Measurements from ENCODE around the gene CHI3L2. TPM values are rescaled to one million over a fixed set of nuclear protein-coding genes. Genes with fewer than 3 reads are reported as not detected.
A peak's percentile ranks its signal among the peaks of the same experiment; 100 is the strongest.

Gene CHI3L2
- total and polyA plus RNA-seq, 2 of the 13 experiments (the other 11 are each of a cell fraction or from before 2014, with no cell fraction given): 0.46 to 1.7 TPM

DNA sequence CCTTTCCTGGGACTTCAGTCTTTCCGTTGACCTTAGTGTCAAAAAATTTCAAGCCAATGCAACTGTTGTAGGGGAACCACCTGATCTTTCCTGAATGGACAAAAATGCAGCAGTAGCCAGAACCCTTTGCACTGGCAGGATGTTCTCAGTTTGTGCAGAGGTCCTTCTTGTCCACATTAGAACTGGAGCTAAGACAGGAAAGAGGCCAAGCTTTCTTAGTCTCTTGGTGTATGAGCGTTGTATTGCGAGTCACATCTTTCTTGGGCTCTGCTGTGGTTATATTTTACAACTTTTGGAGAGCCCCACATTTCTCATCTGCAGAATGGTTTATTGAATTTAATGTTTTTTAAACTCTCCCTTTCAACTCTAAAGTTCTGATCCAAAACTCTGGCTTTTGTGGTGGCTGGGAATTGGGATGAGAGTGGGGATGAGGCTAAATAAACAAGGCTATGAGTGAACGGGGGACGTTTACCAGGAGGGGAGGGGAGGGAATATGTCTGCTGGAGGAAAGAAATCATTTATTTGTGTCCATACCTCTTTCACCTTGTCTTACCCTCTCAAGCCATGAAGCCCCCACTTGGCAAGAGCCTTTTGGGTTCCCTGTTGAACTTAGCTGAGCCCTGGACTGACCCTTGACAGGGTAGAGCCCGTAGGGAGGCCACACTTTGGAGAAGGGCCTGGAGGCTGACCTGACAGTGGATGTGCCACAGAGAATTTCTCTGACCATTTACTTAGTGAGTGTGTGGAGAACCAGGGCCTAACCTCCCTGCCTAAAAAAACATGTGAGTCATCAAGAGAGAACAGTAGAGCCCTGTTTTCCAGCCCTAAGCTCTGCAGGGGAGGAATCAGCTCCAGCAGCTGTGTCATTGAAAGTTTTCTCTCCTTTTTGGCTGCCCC lies 586 bp downstream of the CHI3L2 start (continued):
- TF ChIP-seq ELF1 (CRISPR knock-in tag; IDR thresholded peaks at IDR 0.05): no peak
- TF ChIP-seq CREM (IDR thresholded peaks at IDR 0.05): peak; percentile 46; the same call in 1 of the 2 replicates
- TF ChIP-seq CREM (CRISPR knock-in tag; IDR thresholded peaks at IDR 0.05): no peak
- TF ChIP-seq FOXP1 (IDR thresholded peaks at IDR 0.05): no peak
- no peak for TF ChIP-seq FOXP1 (CRISPR knock-in tag; IDR thresholded peaks at IDR 0.05)
- 0 out of 2 replicates have a peak, but pooled peaks have one; percentile 15 for TF ChIP-seq RCOR2 (CRISPR knock-in tag; IDR thresholded peaks at IDR 0.05)
- no peak for TF ChIP-seq NFE2L1 (CRISPR knock-in tag; IDR thresholded peaks at IDR 0.05; ENCODE audit: borderline replicate concordance)
- no peak for TF ChIP-seq TOPORS (CRISPR knock-in tag; IDR thresholded peaks at IDR 0.05)
- no peak for TF ChIP-seq IRX3 (CRISPR knock-in tag; IDR thresholded peaks at IDR 0.05; ENCODE audit: borderline replicate concordance, low read depth)
- TF ChIP-seq GPN1 (CRISPR knock-in tag; IDR thresholded peaks at IDR 0.05; ENCODE audit: borderline replicate concordance): no peak
- no peak for TF ChIP-seq ZBTB3 (CRISPR knock-in tag; IDR thresholded peaks at IDR 0.05; ENCODE audit: borderline replicate concordance, low read depth)
- no peak for TF ChIP-seq ZBTB40 (IDR thresholded peaks at IDR 0.05)
- no peak; the same call in 1 of the 2 replicates for TF ChIP-seq ZBTB40 (CRISPR knock-in tag; IDR thresholded peaks at IDR 0.05)
- peak; percentile 65; the same call in 1 of the 2 replicates for TF ChIP-seq ZNF292 (CRISPR knock-in tag; IDR thresholded peaks at IDR 0.05; ENCODE audit: borderline replicate concordance, low read depth)
- TF ChIP-seq IKZF5 (CRISPR knock-in tag; IDR thresholded peaks at IDR 0.05): 0 out of 2 replicates have a peak, but pooled peaks have one; percentile 26
- peak; percentile 57; the same call in 1 of the 2 replicates for TF ChIP-seq NAIF1 (CRISPR knock-in tag; IDR thresholded peaks at IDR 0.05; ENCODE audit: borderline replicate concordance)
- TF ChIP-seq LRRFIP1 (CRISPR knock-in tag; conservative IDR thresholded peaks at IDR 0.05): no peak

Measured in HepG2 (cell line).